NT2/D1 (cell line): Measurements from ENCODE around the gene BIN1.

Experiments
- YY1 ChIP-seq: IDR thresholded peaks from 2 replicates; pipeline ENCODE4 v1.6.1; 2011; ENCODE audit not compliant: insufficient read length, insufficient read depth
- ZNF274 ChIP-seq: IDR thresholded peaks from 2 replicates; pipeline ENCODE4 v1.6.1; 2011; ENCODE audit warnings: mild to moderate bottlenecking, low read depth, low read length

GRCh38 chr2:127145280-127145895 lies 38.4 kb upstream of the BIN1 start:
- no peak for TF ChIP-seq YY1
- TF ChIP-seq ZNF274, result no peak
